ENCODE results near the gene A4GNT.
"Not testable (repeated sequence)": the region's sequence is repeated elsewhere in the genome, so short reads cannot be mapped to it uniquely, and the experiment has no call there.

Gene A4GNT

DNA sequence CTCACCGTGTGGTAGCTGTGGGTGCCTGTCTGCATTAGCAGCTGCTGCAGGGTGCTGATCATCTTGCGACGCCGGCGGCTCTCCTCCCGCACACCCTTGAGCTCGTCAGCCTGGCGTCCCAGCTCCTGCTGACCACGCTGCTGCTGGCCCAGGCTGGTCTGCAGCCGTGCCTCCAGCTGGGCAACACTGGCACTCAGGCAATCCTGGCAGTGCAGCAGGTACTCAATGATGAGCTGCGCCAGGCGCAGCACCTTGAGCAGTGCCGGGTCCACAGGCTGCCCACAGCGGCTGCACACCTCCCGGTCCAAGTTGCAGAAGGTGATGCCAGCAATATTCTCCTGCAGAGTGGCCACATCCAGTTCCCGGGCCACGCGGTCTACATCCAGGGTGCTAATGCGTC lies 28.7 kb downstream of the A4GNT start:
- no peak for TF ChIP-seq ZFX (IDR thresholded peaks at IDR 0.05)
- TF ChIP-seq, protein P1, sequence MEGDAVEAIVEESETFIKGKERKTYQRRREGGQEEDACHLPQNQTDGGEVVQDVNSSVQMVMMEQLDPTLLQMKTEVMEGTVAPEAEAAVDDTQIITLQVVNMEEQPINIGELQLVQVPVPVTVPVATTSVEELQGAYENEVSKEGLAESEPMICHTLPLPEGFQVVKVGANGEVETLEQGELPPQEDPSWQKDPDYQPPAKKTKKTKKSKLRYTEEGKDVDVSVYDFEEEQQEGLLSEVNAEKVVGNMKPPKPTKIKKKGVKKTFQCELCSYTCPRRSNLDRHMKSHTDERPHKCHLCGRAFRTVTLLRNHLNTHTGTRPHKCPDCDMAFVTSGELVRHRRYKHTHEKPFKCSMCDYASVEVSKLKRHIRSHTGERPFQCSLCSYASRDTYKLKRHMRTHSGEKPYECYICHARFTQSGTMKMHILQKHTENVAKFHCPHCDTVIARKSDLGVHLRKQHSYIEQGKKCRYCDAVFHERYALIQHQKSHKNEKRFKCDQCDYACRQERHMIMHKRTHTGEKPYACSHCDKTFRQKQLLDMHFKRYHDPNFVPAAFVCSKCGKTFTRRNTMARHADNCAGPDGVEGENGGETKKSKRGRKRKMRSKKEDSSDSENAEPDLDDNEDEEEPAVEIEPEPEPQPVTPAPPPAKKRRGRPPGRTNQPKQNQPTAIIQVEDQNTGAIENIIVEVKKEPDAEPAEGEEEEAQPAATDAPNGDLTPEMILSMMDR (conservative IDR thresholded peaks at IDR 0.05): no peak
- no peak overlapping the region for H3K27ac ChIP-seq

DNA sequence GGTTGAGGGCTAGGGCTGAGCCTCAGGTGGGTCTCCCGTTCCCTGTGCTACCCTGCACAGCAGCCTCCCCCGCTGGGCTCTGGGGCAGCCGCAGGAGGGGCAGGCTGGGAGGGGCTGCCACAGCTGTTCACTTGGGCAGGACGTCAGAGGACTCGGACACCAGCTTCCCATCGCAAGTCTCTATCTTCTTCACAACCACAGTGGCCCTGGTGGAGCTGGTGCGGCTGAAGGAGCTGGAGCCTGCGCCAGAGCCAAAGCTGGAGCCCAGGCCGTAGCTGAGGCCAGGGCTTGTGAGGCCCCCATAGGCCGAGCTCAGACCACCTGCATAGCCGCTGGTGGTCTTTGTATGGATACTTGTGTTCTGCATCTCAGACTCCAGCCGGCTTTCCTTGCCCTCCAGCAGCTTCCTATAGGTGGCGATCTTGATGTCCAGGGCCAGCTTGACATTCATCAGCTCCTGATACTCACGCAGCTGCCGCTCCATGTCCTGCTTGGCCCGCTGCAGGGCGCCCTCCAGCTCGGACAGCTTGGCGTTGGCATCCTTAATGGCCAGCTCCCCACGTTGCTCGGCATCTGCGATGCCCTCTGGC lies 30.7 kb downstream of the A4GNT start:
- not testable (repeated sequence) for H3K27ac ChIP-seq
- TF ChIP-seq, protein P1 (conservative IDR thresholded peaks at IDR 0.05): peak; percentile 33

GRCh38 chr3:138099417-138099816 lies 32.8 kb downstream of the A4GNT start:
- TF ChIP-seq, protein P1 (conservative IDR thresholded peaks at IDR 0.05): no peak
- TF ChIP-seq ZFX (IDR thresholded peaks at IDR 0.05): no peak
- no peak overlapping the region for H3K27ac ChIP-seq

DNA sequence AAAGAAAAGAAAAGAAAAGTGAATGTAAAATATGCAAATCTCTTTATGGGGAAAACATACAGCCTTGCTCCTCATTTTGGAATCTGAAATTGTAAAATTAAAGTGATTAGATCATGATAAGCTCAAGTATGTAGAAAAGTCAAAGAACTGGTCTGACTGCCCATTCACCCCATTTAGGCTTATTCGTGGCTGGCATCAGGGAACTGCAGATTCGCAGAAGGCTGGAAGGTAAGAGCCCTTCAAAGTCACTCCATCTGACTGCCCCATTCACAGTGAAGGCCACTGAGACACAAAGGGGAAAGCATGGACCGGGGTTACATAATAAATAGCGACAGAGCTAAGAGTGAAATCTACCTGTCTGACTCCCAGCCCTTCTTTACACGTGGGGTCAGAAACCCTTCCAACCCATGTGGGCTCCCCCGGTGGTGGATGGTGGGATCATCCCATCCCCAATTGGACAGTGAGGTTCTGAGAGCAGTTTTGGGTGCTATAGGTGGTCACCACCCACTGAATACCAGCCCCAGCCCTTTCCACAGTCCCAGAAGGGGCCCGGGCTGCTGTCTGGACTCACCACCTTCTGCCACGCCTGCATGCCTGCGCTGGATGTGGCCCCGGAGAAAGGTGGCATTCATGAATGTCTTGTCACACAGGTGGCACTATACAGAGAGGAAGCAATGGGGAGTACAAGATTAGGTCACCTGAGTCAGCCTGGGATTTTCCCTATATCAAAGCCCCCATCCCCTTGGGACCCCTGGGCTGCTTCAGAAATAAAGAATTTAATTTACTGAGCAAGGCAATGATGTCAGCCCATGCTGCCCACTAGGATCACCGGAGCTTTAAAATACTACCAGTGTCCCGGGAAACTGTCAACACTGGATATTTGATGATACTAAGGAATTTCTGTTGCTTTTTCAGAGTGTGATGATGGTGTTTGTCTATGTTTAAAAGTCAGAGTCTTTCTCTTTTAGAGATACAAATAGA lies 34.7 kb downstream of the A4GNT start:
- no peak for TF ChIP-seq ZFX (IDR thresholded peaks at IDR 0.05)
- TF ChIP-seq, protein P1 (conservative IDR thresholded peaks at IDR 0.05): peak; percentile 49
- no peak overlapping the region for H3K27ac ChIP-seq

DNA sequence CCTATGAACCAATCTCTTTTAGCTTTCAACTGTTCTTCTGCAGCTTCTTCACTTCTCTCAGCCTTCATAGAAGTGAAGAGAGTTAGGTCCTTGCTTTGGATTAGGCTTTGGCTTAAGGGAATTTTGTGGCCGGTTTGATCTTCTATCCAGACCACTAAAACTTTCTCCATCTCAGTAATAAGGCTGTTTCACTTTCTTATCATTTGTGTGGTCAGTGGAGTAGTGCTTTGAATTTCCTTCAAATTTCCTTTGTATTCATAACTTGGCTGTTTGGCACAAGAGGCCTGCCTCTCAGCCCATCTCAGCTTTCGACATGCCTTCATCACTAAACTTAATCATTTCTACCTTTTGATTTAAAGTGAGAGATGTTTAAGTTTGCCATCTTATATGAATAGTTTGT lies 38.5 kb downstream of the A4GNT start:
- no peak for TF ChIP-seq ZFX (IDR thresholded peaks at IDR 0.05)
- TF ChIP-seq, protein P1 (conservative IDR thresholded peaks at IDR 0.05): no peak
- H3K27ac ChIP-seq: no peak overlapping the region

- no peak overlapping the region for H3K27ac ChIP-seq
- TF ChIP-seq ZFX (IDR thresholded peaks at IDR 0.05): no peak
- TF ChIP-seq, protein P1 (conservative IDR thresholded peaks at IDR 0.05): no peak
Observed at GRCh38 chr3:138092023-138092422, 40.2 kb downstream of the A4GNT start.

GRCh38 chr3:138089091-138089490 lies 43.1 kb downstream of the A4GNT start:
- no peak for TF ChIP-seq ZFX (IDR thresholded peaks at IDR 0.05)
- TF ChIP-seq, protein P1 (conservative IDR thresholded peaks at IDR 0.05): no peak
- no peak overlapping the region for H3K27ac ChIP-seq

- not testable (repeated sequence) for H3K27ac ChIP-seq
Observed at GRCh38 chr3:138085745-138086144, 46.4 kb downstream of the A4GNT start.

All from C4-2B (cell line).